ENCODE data around the gene METTL21C.

GRCh38 chr13:102658660-102659059 lies 36.2 kb downstream of the METTL21C start:
- TF ChIP-seq POLR2AphosphoS5 (IDR thresholded peaks at IDR 0.05) (peak in 1 of 2 donors; percentile 24), POLR2A (IDR thresholded peaks at IDR 0.05) (no peak)
